Esophagus squamous epithelium (tissue), 5 donors: ENCODE data around the gene PGC. TPM values are rescaled to one million over a fixed set of nuclear protein-coding genes. Genes with fewer than 3 reads are reported as not detected.
A peak's percentile ranks its signal among the peaks of the same experiment; 100 is the strongest.

Experiments
- DNase-seq: peaks from one replicate; lab custom pipeline; 2025; lab: John Stamatoyannopoulos, UW
- H3K27ac ChIP-seq, 4 donors: fragments of 200-600 bp; sonication (generic); one replicate each; pipeline ENCODE4 v1.5.1; 2016 to 2019; ENCODE audit warnings: mild to moderate bottlenecking in 1 of 4
- H3K27me3 ChIP-seq, 4 donors: fragments of 200-600 bp; sonication (generic); 1 replicate in 3 of 4; 2 replicates in 1 of 4; pipeline versions ENCODE4 v1.5.1 to v1.6.0; 2017 to 2021; ENCODE audit warnings: antibody characterized with exemption in 1 of 4
- H3K36me3 ChIP-seq, 3 donors: fragments of 200-600 bp; sonication (generic); one replicate each; pipeline ENCODE4 v1.5.1; 2016 to 2019
- H3K4me1 ChIP-seq, 3 donors: fragments of 200-600 bp; sonication (generic); one replicate each; pipeline ENCODE4 v1.5.1; 2017 to 2019
- H3K4me3 ChIP-seq, 4 donors: fragments of 200-600 bp; sonication (generic); 1 replicate in 3 of 4; 2 replicates in 1 of 4; pipeline ENCODE4 v1.5.1; 2016 to 2019; ENCODE audit warnings: mild to moderate bottlenecking in 2 of 4, moderate library complexity in 1 of 4
- H3K9me3 ChIP-seq, 3 donors: fragments of 200-600 bp; sonication (generic); one replicate each; pipeline ENCODE4 v1.5.1; 2016 to 2019
- POLR2A ChIP-seq, 4 donors: fragments of 450-650 bp; IDR thresholded peaks; one replicate each; pipeline ENCODE4 v1.6.1; 2017; ENCODE audit warnings: antibody characterized with exemption in 4 of 4, mild to moderate bottlenecking in 4 of 4, moderate library complexity in 3 of 4
- WGBS, 2 donors: methylation state at CpG; one replicate each; pipeline ENCODE4 v1.1.5; 2018; 5-methylcytosine and 5-hydroxymethylcytosine counted together
- intact Hi-C: fragments of 100-400 bp; cut with DNase I; formaldehyde crosslinking; loops from one replicate; pipeline ENCODE4 v1.15.0; 2022
- total RNA-seq, 4 donors: library from RNA; depleted of rRNA; stranded (reverse); fragments of >200 nt; gene quantifications; one replicate each; pipeline ENCODE4 v1.1.0, GENCODE V29; 2016
- TF ChIP-seq, protein P1 (sequence below), 6 experiments: fragments of 450-650 bp in 4 of 6; fragments of 200-600 bp in 2 of 6; sonication (generic) in 2 of 6; IDR thresholded peaks; one replicate each; pipeline ENCODE4 v1.5.1; 2016 to 2019; ENCODE audit warnings: antibody characterized with exemption in 6 of 6, mild to moderate bottlenecking in 4 of 6, moderate library complexity in 4 of 6
- donor health status: DM: yes; HTN: yes; CAD: no.

The PGC gene
- total RNA-seq, 4 donors from 2014 or later: 0.95 TPM; not detected in 3

DNA sequence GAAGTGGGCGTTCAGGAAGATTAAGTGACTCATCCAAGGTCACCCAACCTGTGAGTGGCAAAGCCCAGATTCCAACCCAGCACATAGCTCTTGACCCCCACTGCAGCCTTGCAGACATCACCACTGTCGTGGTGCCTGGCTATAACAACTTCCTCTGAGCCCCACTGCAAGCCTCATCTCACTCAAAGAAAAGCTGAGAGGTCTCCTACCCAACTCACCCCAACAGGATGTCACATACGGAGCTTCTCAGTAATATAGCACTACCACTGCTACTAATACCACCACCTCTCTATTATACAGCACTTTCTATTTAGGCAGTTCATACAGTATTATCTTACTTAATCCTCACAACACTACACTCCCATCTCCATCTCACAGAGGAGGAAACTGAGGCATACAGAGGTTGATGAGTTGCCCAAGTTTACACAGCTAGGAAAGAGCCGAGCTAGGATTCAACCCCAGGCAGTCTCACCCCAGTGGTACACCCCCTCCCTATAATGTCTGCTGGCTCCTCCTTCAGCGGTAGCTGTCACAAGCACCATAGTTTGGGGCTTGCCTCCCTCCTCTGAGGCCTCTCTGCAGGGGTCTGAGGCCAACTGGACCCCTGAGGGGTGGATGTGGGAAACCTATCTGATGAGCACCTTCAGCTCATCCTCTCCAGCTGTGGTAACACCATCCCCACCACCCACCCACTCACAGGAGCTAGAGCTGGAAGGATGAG is 31.2 kb downstream of the PGC start:
- Histone ChIP-seq H3K9me3 (no peaks in the 10 kb centered on the region), H3K27me3 (no peaks in the 10 kb centered on the region), H3K4me3 (no peak overlapping the region), H3K4me1 (peaks cover 42 to 98% (median 61%) of the 10 kb centered on the region in 3 donors), H3K36me3 (no peaks in the 10 kb centered on the region), H3K27ac (no peak overlapping the region)
- intact Hi-C loops: no loop called here
- 59 to 84% methylated on average over 4 to 5 of the region's 5 CpGs for WGBS, 2 donors
- no peak for TF ChIP-seq POLR2A (IDR thresholded peaks at IDR 0.05)
- TF ChIP-seq, protein P1, sequence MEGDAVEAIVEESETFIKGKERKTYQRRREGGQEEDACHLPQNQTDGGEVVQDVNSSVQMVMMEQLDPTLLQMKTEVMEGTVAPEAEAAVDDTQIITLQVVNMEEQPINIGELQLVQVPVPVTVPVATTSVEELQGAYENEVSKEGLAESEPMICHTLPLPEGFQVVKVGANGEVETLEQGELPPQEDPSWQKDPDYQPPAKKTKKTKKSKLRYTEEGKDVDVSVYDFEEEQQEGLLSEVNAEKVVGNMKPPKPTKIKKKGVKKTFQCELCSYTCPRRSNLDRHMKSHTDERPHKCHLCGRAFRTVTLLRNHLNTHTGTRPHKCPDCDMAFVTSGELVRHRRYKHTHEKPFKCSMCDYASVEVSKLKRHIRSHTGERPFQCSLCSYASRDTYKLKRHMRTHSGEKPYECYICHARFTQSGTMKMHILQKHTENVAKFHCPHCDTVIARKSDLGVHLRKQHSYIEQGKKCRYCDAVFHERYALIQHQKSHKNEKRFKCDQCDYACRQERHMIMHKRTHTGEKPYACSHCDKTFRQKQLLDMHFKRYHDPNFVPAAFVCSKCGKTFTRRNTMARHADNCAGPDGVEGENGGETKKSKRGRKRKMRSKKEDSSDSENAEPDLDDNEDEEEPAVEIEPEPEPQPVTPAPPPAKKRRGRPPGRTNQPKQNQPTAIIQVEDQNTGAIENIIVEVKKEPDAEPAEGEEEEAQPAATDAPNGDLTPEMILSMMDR (IDR thresholded peaks at IDR 0.05): no peak
- DNase-seq: no peak

DNA sequence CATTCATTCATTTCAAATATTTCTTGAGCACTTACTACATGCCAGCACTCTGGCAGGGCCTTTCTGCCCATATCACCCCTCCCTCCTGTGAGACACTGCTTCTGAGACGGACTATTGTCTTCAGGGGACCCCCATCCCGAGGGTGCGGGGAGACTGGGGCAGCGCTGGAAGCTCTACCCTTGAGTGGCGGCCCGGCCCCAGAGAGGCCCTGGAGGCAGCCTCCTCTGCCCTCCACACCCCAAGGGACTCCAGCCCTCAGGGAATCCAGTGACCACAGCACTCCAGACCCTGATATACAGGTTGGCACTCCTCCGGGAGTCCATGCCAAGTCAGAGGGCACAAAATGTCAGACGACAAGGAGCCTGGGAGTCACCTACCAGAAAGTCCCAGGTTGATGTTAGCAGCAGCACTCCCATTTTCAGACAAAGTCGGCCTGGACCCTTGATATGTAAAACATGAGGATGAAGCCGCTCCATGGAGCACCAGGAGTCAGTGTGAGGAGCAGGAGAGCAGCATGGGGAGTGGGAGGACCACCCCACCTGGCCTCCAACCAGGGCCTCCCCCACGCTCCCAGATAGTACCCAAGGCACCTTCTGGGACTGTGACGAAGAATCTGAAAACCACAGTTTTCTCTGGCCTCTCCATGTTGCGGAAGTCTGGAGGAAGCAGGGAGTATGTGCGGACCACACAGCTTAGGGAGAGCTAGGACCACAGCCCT is 32.5 kb downstream of the PGC start:
- WGBS, 2 donors: 64% methylated on average over 10 of the region's 14 CpGs; no CpG with 5 or more reads in 1 of the 2 donors
- Histone ChIP-seq H3K4me3 (no peak overlapping the region), H3K9me3 (no peaks in the 10 kb centered on the region), H3K36me3 (no peaks in the 10 kb centered on the region), H3K4me1 (peaks cover 42 to 92% (median 61%) of the 10 kb centered on the region in 3 donors), H3K27me3 (no peaks in the 10 kb centered on the region), H3K27ac (no peak overlapping the region)
- no peak for DNase-seq
- intact Hi-C loops: no loop called here
- no peak for TF ChIP-seq POLR2A (IDR thresholded peaks at IDR 0.05)
- TF ChIP-seq, protein P1 (IDR thresholded peaks at IDR 0.05): no peak

DNA sequence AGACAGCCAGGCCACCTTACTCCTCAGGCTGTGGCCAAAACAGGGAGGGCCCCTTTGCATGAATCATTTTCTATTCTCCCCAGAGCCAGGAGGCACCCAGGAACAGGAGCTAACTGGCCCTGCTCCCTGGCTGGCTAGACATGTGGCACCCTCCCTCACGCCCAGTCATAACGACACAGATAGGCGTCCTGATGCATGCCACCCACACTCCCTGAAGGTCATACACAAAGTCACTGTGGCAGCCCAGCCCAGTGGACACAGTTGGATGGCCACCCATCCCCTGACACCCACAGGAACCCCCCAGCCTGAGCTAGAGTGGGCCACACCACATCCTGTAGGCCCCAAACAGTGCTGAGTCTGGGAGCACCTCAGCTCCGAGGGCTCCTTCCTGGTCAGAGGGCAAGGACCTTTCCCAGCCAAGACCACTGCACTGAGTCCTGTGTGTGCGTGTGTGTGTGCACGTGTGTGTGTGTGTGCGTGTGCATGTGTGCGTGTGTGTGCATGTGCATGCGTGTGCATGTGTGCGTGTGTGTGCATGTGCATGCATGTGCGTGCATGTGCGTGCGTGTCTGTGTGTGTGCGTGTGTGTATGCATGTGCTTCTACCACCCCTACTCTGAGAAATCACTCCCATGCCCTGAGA is 33.4 kb downstream of the PGC start:
- Histone ChIP-seq H3K27me3 (no peaks in the 10 kb centered on the region), H3K9me3 (no peaks in the 10 kb centered on the region), H3K4me1 (peaks cover 34 to 86% (median 61%) of the 10 kb centered on the region in 3 donors), H3K36me3 (no peaks in the 10 kb centered on the region), H3K27ac (peak overlapping the region; percentile 68 to 84 (median 82)), H3K4me3 (peak overlapping the region in 1 of 4 donors; percentile 24)
- TF ChIP-seq, protein P1 (IDR thresholded peaks at IDR 0.05): no peak
- no peak for TF ChIP-seq POLR2A (IDR thresholded peaks at IDR 0.05)
- no peak for DNase-seq
- intact Hi-C loops: no loop called here
- WGBS, 2 donors: 52 to 66% methylated on average over 3 to 12 of the region's 14 CpGs

DNA sequence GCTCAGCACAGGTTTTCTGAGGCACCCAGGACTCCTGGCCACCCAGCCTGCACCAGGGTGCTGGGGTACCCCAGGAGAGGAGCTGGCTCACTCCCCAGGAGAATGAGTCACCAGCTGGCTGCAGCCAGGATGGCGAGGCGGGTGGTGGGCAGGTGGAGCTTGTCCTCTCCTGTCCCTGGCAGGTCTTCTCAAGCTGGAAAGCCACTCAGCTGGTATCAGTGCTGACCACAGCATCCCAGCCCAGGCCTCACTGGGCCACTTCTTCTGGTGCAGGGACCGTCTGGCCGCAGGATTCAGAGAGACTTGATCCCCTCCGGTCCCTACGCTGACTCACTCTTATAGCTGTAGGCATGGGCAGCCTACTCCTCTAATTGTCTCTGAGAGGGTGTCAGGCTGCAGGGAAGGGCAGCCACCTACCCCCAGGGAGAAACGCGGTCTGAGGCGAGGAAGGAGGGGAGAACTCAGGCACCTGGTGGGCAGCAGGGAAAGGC is 34.0 kb downstream of the PGC start:
- Histone ChIP-seq H3K36me3 (no peaks in the 10 kb centered on the region), H3K4me1 (peaks cover 29 to 86% (median 58%) of the 10 kb centered on the region in 3 donors), H3K27me3 (no peaks in the 10 kb centered on the region), H3K9me3 (no peaks in the 10 kb centered on the region), H3K4me3 (peak overlapping the region in 1 of 4 donors; percentile 24), H3K27ac (peak overlapping the region; percentile 68 to 84 (median 82))
- TF ChIP-seq, protein P1 (IDR thresholded peaks at IDR 0.05): no peak
- no peak for TF ChIP-seq POLR2A (IDR thresholded peaks at IDR 0.05)
- DNase-seq: no peak
- intact Hi-C loops: no loop called here
- WGBS, 2 donors: 18 to 20% methylated on average over 3 to 9 of the region's 9 CpGs
